ENCODE results near the gene KLRD1.
"Not testable (repeated sequence)": the region's sequence is repeated elsewhere in the genome, so short reads cannot be mapped to it uniquely, and the experiment has no call there.

The KLRD1 gene, protein sequence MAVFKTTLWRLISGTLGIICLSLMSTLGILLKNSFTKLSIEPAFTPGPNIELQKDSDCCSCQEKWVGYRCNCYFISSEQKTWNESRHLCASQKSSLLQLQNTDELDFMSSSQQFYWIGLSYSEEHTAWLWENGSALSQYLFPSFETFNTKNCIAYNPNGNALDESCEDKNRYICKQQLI

DNA sequence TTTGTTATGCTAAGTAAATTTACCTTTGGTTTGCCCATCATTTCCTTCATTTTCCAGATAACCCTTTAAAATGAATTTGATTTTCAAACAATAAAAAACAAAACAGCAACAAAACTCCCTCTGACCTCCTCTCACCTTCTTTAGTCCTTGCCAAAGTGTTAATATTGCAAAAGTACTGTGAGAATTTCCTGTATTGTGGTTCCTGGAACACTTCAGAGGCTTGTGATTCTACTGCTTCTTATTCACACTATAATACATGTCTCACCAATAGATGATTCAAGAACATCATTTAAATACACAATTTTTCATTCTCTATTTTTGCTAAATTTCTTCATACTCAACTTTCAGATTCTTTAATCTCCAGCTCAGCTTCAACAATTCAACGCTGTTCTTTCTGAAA is at the start of gene KLRD1:
TSS of gene KLRD1 (plus strand) at position 241 of the 400 bp plus-strand sequence. CDS start 208 bp downstream, outside the sequence.
- no peak for DNase-seq (ENCODE audit: low read depth, low spot score)
- H3K27ac ChIP-seq = no peak within 1 kb of the TSS

DNA sequence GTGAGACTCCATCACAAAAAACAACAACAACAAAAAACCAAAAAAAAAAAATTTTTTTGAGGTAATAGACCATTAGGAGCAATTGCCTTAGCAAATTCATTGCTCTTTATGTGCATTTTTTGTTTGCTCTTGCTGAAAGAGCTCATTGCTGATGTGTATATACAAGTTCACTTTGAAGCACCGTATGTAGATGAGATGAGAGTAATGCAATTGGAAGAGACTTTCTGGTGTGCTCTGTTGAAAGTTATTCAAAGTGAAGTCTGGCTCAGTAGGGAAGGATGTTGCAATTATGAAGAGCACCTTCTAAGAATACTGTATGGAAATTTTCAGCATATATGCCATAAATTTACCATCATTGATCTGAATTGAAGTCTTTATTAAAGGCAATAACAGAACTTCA is 46.7 kb upstream of the KLRD1 start:
- no peak for DNase-seq (ENCODE audit: low read depth, low spot score)
- H3K27ac ChIP-seq = no peak overlapping the region

DNA sequence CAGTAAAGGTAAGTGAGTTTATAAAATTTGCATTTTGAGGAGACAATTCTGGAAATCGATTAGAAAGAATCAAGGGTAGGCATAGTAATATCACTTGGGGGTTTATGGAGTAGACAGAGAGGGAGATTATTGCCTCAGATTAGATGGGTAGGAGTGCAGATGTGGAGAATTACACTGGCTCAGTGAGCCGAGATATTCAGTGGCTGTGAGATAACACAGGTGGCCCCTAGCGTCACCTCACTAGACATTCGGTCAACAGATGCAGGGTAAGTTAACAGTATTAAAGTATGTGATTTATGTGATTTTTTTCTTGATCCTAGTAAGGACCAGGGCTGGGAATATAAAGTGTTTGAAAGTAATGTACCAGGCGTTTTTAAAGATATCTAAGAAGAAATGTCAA is 39.6 kb upstream of the KLRD1 start:
- no peak overlapping the region for H3K27ac ChIP-seq
- no peak for DNase-seq (ENCODE audit: low read depth, low spot score)

DNA sequence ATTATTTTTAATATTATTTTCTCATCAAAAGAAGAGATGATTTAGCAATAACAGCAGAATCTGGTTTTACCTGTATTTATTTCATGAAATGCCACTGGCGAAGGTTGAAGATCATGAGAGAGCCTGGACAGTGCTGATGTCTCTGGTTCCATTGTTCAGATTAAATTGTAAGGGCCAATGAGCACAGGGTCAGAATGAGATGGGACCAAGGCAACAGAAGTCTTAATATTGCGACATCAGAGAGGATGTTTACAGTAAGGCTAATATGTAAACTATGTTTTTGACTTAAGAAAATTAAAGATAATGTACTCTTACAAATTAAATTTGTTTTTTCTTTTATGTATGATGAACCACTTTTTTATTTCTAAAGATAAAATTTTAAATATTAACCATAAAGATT is 35.2 kb upstream of the KLRD1 start:
- no peak overlapping the region for H3K27ac ChIP-seq
- DNase-seq (ENCODE audit: low read depth, low spot score) = no peak

DNA sequence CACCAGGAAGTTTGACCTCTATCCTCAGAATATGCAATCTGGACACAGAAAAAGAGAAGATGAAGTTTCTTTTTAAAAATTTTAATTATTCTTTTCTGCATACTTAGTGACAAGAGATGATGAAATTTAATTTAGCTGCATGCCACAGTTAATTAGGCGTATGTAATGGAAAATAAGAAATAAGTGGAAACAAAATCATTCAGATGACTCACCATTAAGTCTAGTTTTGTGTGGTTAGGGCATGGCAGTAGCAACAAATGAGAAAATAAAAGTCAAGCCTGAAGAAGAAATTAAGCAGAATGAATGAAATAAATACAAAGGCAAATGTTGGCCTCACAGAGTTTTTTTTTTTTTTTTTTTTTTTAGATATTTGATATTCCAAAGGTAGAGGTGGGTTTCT is 30.9 kb upstream of the KLRD1 start:
- H3K27ac ChIP-seq = no peak overlapping the region
- DNase-seq (ENCODE audit: low read depth, low spot score) = no peak

DNA sequence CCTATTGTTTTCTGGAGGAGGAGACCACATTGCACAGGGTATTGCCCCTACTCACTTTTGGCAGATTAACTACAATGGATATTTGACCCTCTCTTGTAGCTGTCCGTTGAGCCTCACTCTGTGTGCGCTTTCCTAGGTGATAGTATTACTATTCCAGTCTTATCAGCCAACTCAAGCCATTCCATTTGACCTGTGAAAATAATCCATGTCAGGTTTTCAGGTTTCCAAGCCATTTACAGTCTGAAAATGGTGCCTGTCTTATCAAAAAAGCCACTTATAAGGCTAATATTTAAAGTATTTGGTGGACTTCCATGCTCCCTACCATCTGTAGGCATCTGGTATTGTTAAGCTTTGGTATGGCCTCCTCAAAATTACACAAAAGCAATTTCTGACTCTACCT is 29.6 kb upstream of the KLRD1 start:
- no peak overlapping the region for H3K27ac ChIP-seq
- DNase-seq (ENCODE audit: low read depth, low spot score) = no peak

DNA sequence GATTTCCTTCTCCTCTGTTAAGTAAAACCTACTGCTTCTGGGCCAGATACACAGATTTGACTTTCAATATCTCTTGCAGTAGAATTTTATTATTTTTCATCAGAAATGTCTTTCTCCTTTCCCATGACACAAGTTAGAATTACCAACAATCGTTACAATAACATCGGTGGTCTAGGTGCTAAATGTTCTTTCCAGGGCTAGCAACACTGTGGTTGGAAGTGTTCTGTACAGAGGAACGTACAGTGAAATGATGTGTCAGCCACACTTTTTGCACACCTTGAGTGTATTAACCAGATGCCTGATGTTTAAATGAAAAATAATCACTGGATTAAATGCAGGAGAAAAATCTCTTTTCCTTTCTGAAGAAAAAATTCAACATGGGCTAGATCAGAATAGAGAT is 27.7 kb upstream of the KLRD1 start:
- DNase-seq (ENCODE audit: low read depth, low spot score) = no peak

DNA sequence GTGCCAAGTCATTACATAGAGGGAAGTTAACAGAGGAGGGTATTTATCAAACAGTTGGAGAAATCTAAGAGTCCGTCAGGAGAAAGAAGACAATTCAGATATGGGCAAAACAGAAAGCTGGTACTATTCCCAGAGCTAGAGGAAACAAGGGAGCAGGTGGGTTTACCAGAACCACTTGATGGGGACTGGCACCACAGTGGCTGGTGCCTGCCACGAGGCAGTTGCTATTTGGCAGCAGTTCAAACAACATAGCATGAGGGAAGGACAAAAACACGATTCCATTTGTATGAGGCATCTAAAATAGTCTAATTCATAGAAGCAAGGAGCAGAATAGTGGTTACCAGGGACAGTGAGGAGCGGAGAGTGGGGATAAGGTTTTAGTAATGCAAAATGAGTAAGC is 24.6 kb upstream of the KLRD1 start:
- H3K27ac ChIP-seq = no peak overlapping the region
- no peak for DNase-seq (ENCODE audit: low read depth, low spot score)

More for the DNA sequence above, 27.7 kb upstream of the KLRD1 start:
- H3K27ac ChIP-seq = no peak overlapping the region

DNA sequence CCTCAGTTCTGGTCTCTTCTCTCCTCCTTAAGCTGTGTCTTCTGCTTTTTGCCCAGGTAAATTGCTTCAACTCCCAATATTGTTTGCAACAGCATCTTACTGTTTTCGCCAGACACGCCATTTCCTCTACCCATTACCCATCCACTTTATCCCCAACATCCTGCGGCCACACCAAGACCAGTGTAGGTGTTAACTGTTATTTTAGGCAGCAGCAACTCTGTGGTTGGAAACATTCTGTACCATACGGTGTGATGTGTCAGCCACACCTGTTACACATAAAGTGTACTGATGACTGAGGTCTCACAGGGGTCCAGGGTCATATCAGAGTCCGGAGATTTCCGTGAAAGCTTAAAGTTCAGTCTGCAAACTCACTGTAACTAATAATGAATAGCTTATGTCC is 21.8 kb upstream of the KLRD1 start:
- H3K27ac ChIP-seq = no peak overlapping the region
- no peak for DNase-seq (ENCODE audit: low read depth, low spot score)

DNA sequence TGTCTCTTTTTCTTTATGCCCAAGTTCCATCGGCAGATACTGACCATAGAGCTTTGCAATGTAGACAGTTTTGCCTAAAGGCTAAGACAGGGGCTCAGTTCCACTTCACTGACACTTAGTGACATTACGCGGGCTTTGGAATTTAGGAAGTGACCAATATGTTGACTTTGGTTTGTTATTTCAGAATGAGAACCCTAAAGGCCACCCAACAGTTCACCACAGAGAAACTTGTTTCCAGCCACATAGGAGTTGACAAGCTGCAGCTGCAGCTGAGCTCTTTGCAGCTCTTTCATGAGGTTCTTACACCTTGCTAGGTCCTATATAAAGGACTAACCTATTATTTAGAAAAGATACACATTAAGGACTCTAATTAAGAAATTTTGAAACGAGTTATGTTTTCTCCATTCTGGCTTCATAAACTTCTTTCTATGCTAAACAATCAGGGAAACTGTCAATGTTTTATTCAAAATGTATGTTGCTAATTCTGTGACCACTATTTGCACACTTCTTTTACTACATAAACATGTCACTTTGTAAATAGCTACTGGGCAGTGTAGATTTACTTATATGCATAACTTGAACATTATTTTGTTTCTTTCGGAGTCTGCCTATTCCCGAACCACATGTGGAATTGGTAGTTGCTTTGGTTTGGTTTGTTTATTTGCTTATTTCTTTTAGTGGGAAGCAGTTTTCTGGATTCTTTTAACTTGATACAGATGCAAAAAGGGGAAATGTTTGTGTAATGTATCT is 18.5 kb upstream of the KLRD1 start:
- no peak overlapping the region for H3K27ac ChIP-seq
- no peak for DNase-seq (ENCODE audit: low read depth, low spot score)

DNA sequence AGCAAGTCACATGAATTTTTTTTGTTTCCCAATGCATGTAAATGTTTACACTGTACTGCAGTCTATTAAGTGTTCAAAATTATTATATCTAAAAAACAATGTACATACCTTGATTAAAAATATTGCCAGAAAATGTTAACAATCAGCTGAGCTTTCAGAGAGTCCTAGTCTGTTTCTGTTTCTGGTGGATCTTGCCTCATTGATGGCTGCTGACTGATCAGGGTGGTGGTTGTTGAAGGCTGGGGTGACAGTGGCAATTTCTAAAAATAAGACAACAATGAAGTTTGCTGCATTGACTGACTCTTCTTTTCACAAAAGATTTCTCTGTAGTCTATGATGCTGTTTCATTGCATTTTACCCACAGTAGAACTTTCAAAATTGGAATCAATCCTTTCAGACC is 16.6 kb upstream of the KLRD1 start:
- DNase-seq (ENCODE audit: low read depth, low spot score) = no peak
- no peak overlapping the region for H3K27ac ChIP-seq

DNA sequence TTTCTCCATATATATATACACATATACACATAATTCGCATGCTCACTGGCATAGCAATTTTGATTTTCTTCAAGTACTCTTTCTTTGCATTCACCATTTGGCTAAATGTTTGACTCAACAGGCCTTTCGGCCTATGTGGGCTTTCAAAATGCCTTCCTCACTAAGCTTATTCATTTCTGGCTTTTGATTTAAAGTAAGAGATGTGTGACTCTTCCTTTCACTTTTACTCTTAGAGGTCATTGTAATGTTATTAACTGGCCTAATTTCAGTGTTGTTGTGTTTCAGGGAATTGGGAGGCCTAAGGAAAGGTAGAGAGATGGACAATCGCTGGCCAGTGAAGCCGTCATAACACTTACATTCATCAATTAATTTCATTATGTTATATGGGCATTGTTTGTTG is 14.5 kb upstream of the KLRD1 start:
- no peak for DNase-seq (ENCODE audit: low read depth, low spot score)
- no peak overlapping the region for H3K27ac ChIP-seq

DNA sequence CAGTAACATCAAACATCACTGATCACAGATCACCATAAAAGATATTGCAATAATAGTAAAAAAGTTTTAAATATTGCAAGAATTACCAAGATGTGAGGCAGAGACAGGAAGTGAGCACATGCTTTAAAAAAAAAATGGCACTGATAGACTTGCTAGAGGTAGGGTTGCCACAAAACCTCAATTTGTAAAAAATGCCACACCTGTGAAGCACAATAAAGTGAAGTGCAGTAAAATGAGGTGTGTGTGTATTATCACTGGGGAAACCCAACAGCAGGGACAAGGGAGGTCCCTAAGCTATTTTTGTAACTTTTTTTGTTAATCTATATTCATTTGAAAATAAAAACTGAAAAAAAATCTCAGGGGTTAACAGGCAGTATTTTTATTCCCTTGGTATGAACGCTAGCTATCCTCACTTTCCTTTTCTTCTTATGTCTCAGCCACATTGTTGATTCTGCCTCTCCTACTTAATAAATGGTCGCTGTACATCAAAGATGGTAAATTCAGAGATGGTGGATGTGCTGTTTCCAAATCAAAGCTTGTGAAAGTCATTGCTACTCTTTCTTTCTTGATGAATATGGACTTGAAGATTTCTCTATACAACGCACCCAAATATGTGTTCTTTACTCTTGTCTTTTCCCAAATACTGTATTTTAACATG is 14.0 kb upstream of the KLRD1 start:
- no peak overlapping the region for H3K27ac ChIP-seq
- no peak for DNase-seq (ENCODE audit: low read depth, low spot score)

DNA sequence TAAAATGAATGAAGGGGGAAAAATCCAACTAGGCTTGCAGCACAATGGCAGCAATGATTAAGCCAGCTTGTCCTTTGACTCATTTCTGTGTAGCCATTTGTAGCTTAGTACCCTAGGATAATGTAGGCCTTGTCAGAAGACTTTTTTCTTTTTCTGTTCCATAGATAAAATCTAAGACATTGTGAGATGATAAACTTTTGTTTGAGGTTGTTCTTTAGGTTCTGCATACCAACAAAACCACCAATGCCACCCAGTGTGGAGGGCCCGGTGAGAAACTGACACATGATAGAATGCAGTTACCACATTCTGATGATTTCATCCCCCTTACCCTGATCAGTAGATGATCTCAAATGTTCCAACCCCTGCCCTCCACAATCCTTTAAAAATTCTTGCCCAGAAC is 6.6 kb upstream of the KLRD1 start:
- DNase-seq (ENCODE audit: low read depth, low spot score) = no peak

DNA sequence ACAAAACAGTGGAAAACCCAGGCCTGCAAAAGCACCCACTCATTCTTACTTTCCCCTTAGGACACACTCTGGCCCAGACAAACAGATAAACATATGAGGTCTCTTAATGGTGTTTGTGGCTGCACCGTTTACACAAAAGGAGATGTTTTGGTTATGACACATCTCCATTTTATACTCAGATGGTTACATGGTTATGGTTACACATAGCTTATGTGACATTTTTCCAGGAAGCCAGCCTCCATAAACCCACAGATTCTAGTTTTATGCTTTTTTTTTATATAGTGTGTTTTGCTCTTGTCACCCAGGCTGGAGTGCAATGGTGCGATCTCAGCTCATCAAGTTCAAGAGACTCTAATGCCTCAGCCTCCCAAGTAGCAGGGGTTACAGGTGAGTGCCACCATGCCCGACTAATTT is 3.5 kb upstream of the KLRD1 start:
- DNase-seq (ENCODE audit: low read depth, low spot score) = peak; percentile 31
- no peak overlapping the region for H3K27ac ChIP-seq

More for the DNA sequence above, 6.6 kb upstream of the KLRD1 start:
- no peak overlapping the region for H3K27ac ChIP-seq

DNA sequence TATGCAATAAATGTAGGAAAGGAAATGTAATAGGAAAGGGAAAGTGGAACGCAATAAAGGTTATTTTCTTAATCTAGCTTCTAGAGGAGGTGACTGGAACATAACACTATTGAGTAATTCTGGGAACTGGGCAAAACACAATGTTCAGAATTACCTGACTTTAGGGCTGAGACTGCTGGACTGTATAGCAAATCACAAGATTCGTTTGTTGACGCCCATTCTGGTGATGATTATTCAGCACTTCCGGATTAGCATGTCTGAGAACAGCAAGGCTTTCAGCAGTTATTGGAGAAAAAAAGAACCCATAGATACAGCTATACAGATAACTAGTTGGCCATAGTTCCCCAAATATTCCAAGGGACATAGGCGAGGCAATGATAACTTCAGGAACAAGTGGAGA is 2.3 kb upstream of the KLRD1 start:
- no peak overlapping the region for H3K27ac ChIP-seq

DNA sequence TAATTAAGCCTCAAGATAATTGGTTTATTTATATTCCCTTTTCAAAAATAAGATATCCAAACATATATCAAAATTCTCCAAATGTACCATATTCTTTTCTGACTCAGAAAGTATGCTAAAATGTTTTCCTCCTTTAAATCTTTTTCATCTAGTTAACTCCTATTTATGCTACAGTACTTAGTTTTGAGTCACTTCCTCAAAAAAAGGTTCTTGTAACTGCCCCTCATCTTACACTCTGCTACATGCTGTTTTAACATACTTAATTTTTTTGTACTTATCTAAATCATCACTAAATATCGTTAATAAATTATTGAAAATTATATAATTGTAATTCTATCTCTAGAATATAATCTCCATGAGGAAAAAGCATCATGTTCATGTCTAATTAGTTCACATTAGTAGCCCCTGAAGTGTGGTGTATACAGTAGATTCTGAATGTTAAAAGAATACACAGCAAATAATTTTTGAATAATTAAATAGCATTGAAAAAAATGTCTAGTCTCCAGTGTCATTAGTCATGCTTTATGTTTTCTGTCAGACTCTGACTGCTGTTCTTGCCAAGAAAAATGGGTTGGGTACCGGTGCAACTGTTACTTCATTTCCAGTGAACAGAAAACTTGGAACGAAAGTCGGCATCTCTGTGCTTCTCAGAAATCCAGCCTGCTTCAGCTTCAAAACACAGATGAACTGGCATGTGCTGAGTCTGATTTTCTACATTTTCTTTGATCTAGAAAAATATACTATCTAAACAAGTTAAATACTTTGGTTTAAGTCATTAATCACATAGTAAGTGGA is 3.5 kb downstream of the KLRD1 start:
- no peak for DNase-seq (ENCODE audit: low read depth, low spot score)
- H3K27ac ChIP-seq = no peak overlapping the region

More for the DNA sequence above, 2.3 kb upstream of the KLRD1 start:
- DNase-seq (ENCODE audit: low read depth, low spot score) = no peak

DNA sequence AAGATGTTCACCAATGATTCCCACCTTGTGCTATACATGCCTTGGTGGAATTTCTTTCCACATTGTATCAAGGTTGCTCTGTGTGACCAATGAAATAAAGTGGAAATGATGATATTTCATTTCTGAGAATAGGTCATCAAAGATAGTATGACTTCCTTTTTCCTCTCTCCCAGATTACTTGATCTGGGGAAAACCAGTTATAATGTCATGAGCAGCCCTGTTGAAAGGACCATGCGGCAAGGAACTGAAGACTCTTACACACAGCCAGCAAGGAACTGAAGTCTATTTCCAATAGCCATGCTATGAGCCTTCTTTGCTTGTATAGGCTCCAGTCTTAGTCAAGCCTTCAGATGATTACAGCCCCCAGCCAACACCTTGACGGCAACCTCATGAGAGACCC is 11.7 kb downstream of the KLRD1 start:
- DNase-seq (ENCODE audit: low read depth, low spot score) = no peak

DNA sequence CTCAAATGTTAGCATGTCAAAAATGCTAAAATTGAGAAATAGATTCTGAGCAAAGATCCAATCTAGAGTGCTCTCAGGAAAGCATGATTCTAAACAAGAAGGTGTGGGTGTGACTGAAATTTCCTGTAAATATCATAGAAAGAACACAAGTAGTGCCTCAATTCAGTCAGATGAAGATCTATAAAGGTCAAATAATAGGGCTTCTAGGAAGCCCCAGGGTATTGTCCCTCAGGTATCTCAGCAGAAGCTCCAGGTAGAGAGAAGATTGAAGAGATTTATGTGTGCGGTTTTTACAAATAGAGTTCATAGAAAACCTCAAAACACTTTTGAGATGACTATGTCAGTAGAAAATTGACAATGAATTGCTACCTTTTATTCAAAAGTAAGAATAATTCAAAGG is 13.0 kb downstream of the KLRD1 start:
- H3K27ac ChIP-seq = no peak overlapping the region
- no peak for DNase-seq (ENCODE audit: low read depth, low spot score)

More for the DNA sequence above, 11.7 kb downstream of the KLRD1 start:
- no peak overlapping the region for H3K27ac ChIP-seq

DNA sequence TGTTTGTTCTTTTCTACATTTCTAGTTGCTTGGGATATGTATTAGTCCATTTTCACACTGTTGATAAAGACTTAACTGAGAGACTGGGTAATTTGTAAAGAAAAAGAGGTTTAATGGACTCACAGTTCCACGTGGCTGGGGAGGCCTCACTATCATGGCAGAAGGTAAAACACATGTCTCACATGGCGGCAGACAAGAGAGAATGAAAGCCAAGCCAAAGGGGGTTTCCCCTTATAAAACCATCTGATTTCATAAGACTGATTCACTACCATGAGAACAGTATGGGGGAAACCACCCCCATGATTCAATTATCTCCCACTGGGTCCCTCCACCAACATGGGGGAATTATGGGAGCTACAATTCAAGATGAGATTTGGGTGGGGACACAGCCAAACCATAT is 21.0 kb downstream of the KLRD1 start:
- H3K27ac ChIP-seq; DNase-seq (ENCODE audit: low read depth, low spot score): not testable (repeated sequence)

Measured in epithelial cell of prostate (primary cell).